Neuronal stem cell (in vitro differentiated cells): ENCODE data around the gene CCT8.

ENCODE experiments used
- DNase-seq: peaks from one replicate; pipeline ENCODE4 v3.0.0-alpha.2; 2013; ENCODE audit warnings: low spot score
- H2AFZ ChIP-seq: one replicate; pipeline ENCODE4 v1.6.1; 2013; ENCODE audit warnings: mild to moderate bottlenecking, low read length, inconsistent platforms
- H2AK5ac ChIP-seq: 2 replicates; pipeline ENCODE4 v1.6.1; 2013; ENCODE audit warnings: low read depth, mild to moderate bottlenecking, inconsistent platforms, low read length, moderate library complexity, mixed read lengths
- H2BK120ac ChIP-seq: 2 replicates; pipeline ENCODE4 v1.6.1; 2013; ENCODE audit warnings: low read depth, mild to moderate bottlenecking, inconsistent platforms, low read length, moderate library complexity, mixed read lengths
- H2BK12ac ChIP-seq: one replicate; pipeline ENCODE4 v1.6.1; 2013; ENCODE audit warnings: low read length, inconsistent platforms
- H2BK15ac ChIP-seq: 2 replicates; pipeline ENCODE4 v1.6.1; 2013; ENCODE audit warnings: mild to moderate bottlenecking, low read length, inconsistent platforms, mixed read lengths
- H2BK5ac ChIP-seq: one replicate; pipeline ENCODE4 v1.6.1; 2013; ENCODE audit warnings: inconsistent platforms, mild to moderate bottlenecking, low read length, moderate library complexity
- H3K14ac ChIP-seq: one replicate; pipeline ENCODE4 v1.6.1; 2013; ENCODE audit warnings: low read length, inconsistent platforms
- H3K18ac ChIP-seq: 2 replicates; pipeline ENCODE4 v1.6.1; 2013; ENCODE audit warnings: low read length, inconsistent platforms
- H3K23ac ChIP-seq: 2 replicates; pipeline ENCODE4 v1.6.1; 2013; ENCODE audit warnings: low read depth, mild to moderate bottlenecking, mixed read lengths, low read length, inconsistent platforms; ENCODE audit not compliant: poor library complexity
- H3K27ac ChIP-seq: replicated peaks from 3 replicates; pipeline ENCODE4 v1.5.1; 2013; ENCODE audit warnings: low read length, inconsistent platforms
- H3K27me3 ChIP-seq, 3 experiments: 2 replicates each; pipeline ENCODE4 v1.6.1; 2013; ENCODE audit warnings: low read length in 3 of 3, mild to moderate bottlenecking in 2 of 3, inconsistent platforms in 1 of 3, low read depth in 1 of 3, mixed read lengths in 1 of 3, moderate library complexity in 1 of 3; ENCODE audit not compliant: control insufficient read depth in 3 of 3, insufficient read depth in 3 of 3
- H3K36me3 ChIP-seq, 2 donors: replicated peaks in 1 of 2; 2 replicates each; pipeline ENCODE4 v1.6.1; 2013; ENCODE audit warnings: low read length in 2 of 2; ENCODE audit not compliant: control insufficient read depth in 2 of 2, insufficient read depth in 2 of 2
- H3K4ac ChIP-seq: 2 replicates; pipeline ENCODE4 v1.6.1; 2013; ENCODE audit warnings: inconsistent platforms, mild to moderate bottlenecking, low read length, moderate library complexity
- H3K4me1 ChIP-seq, 2 donors: 1 replicate in 1 of 2; 2 replicates in 1 of 2; pipeline ENCODE4 v1.6.1; 2013; ENCODE audit warnings: low read length in 2 of 2, low read depth in 1 of 2; ENCODE audit not compliant: control insufficient read depth in 2 of 2, insufficient read depth in 1 of 2
- H3K4me2 ChIP-seq: one replicate; pipeline ENCODE4 v1.6.1; 2013; ENCODE audit warnings: mild to moderate bottlenecking, low read length, inconsistent platforms; ENCODE audit not compliant: insufficient read depth, poor library complexity, severe bottlenecking
- H3K4me3 ChIP-seq, 2 donors: 2 replicates each; pipeline ENCODE4 v1.5.1; 2013; ENCODE audit warnings: low read length in 2 of 2, mild to moderate bottlenecking in 2 of 2, inconsistent platforms in 1 of 2, moderate library complexity in 1 of 2
- H3K79me1 ChIP-seq: one replicate; pipeline ENCODE4 v1.6.1; 2013; ENCODE audit warnings: low read depth, mild to moderate bottlenecking, inconsistent platforms, low read length, moderate library complexity
- H3K9ac ChIP-seq: one replicate; pipeline ENCODE4 v1.6.1; 2013; ENCODE audit warnings: mild to moderate bottlenecking, low read depth, low read length, inconsistent platforms; ENCODE audit not compliant: poor library complexity
- H3K9me3 ChIP-seq, 2 donors: replicated peaks in 1 of 2; 2 replicates each; pipeline versions ENCODE3 to v1.6.1; 2013; ENCODE audit warnings: low read length in 2 of 2, mild to moderate bottlenecking in 2 of 2, inconsistent platforms in 1 of 2, low read depth in 1 of 2, mixed read lengths in 1 of 2, moderate library complexity in 1 of 2; ENCODE audit not compliant: control insufficient read depth in 2 of 2, insufficient read depth in 1 of 2
- H4K8ac ChIP-seq: one replicate; pipeline ENCODE4 v1.6.1; 2013; ENCODE audit warnings: low read depth, mild to moderate bottlenecking, inconsistent platforms, low read length, moderate library complexity
- H4K91ac ChIP-seq: one replicate; pipeline ENCODE4 v1.6.1; 2013; ENCODE audit warnings: low read length, low read depth, mild to moderate bottlenecking, inconsistent platforms; ENCODE audit not compliant: poor library complexity
- WGBS, 2 donors: extraction: QIAGEN DNeasy Blood & Tissue Kit; methylation state at CpG; one replicate each; pipeline ENCODE4 v1.1.7; 2013; ENCODE audit warnings: missing lambda C conversion rate in 2 of 2, mixed read lengths in 1 of 2; ENCODE audit not compliant: insufficient read length in 2 of 2, insufficient replicate concordance in 1 of 2; ENCODE audit errors: extremely low coverage in 2 of 2; 5-methylcytosine and 5-hydroxymethylcytosine counted together

The CCT8 gene

DNA sequence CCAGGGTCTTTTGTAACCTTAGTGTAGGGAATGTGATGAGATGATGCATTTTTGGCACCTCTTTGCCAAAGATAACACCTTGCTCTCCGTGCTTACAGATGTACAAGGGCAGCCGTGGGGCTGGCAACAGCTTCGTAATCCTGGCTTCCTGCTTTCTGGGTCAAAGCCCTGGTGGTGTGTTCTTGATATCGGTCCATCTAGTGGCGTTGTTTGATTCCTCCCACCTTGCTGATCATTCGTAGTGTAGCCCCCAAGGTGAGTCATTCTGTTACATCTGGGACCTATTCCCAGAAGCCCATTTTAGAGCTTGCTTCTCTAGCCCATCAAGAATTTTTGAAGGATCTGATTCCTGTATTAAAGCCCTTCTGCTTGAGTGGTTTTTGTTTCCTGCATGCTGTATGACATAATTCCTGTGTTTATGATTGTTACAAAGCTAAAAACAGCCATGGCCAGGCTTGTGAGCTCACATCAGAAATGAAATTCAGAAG is 7.0 kb upstream of the CCT8 start:
- H4K91ac ChIP-seq = no peak overlapping the region
- no peak overlapping the region for H3K4me3 ChIP-seq
- no peak overlapping the region for H2BK15ac ChIP-seq
- no peak overlapping the region for H2AFZ ChIP-seq
- H3K9ac ChIP-seq = no peak overlapping the region
- H3K4ac ChIP-seq = no peak overlapping the region
- H3K14ac ChIP-seq = no peak overlapping the region
- H3K23ac ChIP-seq = no peak overlapping the region
- no peak overlapping the region for H2BK5ac ChIP-seq
- no peak overlapping the region for H3K4me2 ChIP-seq
- H4K8ac ChIP-seq = no peak overlapping the region
- H3K18ac ChIP-seq = no peak overlapping the region
- H3K79me1 ChIP-seq = no peaks in the 10 kb centered on the region
- H3K9me3 ChIP-seq = no peaks in the 10 kb centered on the region
- H2BK120ac ChIP-seq = no peak overlapping the region
- WGBS, 2 donors = no CpG with 5 or more reads among the region's 6 CpGs
- no peak for DNase-seq
- H3K36me3 ChIP-seq = no peaks in the 10 kb centered on the region
- H2AK5ac ChIP-seq = no peak overlapping the region
- H3K27ac ChIP-seq = no peak overlapping the region
- peaks cover 2 to 10% of the 10 kb centered on the region in 2 donors for H3K4me1 ChIP-seq
- H3K27me3 ChIP-seq = no peaks in the 10 kb centered on the region
- no peak overlapping the region for H2BK12ac ChIP-seq

- Histone ChIP-seq H4K8ac (no peak overlapping the region), H3K27ac (no peak overlapping the region), H2BK5ac (no peak overlapping the region), H3K18ac (no peak overlapping the region), H3K9me3 (no peaks in the 10 kb centered on the region), H3K4ac (no peak overlapping the region), H3K14ac (no peak overlapping the region), H2BK12ac (no peak overlapping the region), H2BK15ac (no peak overlapping the region), H2AFZ (peak overlapping the region; percentile 71), H3K23ac (no peak overlapping the region), H3K4me1 (peaks cover 2 to 10% of the 10 kb centered on the region in 2 donors), H3K36me3 (no peaks in the 10 kb centered on the region), H3K4me3 (no peak overlapping the region), H2BK120ac (no peak overlapping the region), H3K27me3 (no peaks in the 10 kb centered on the region), H2AK5ac (no peak overlapping the region), H3K79me1 (no peaks in the 10 kb centered on the region), H3K9ac (no peak overlapping the region), H4K91ac (no peak overlapping the region), H3K4me2 (no peak overlapping the region)
- DNase-seq = no peak
- no CpG with 5 or more reads among the region's 8 CpGs for WGBS, 2 donors
Measured at GRCh38 chr21:29078869-29079767, 5.7 kb upstream of the CCT8 start.

GRCh38 chr21:29077651-29078090 is 4.2 kb upstream of the CCT8 start:
- Histone ChIP-seq H3K27ac (no peak overlapping the region), H3K27me3 (no peaks in the 10 kb centered on the region), H2BK120ac (no peak overlapping the region), H3K4me1 (peaks cover 2 to 10% of the 10 kb centered on the region in 2 donors), H3K23ac (no peak overlapping the region), H3K79me1 (peaks cover 3% of the 10 kb centered on the region), H3K4ac (no peak overlapping the region), H3K18ac (no peak overlapping the region), H3K4me2 (no peak overlapping the region), H3K9me3 (no peaks in the 10 kb centered on the region), H2AFZ (peak overlapping the region; percentile 10), H4K91ac (no peak overlapping the region), H3K9ac (no peak overlapping the region), H2BK5ac (no peak overlapping the region), H3K4me3 (no peak overlapping the region), H4K8ac (no peak overlapping the region), H2AK5ac (no peak overlapping the region), H3K14ac (no peak overlapping the region), H3K36me3 (no peaks in the 10 kb centered on the region), H2BK15ac (no peak overlapping the region), H2BK12ac (no peak overlapping the region)
- no CpG with 5 or more reads among the region's 6 CpGs for WGBS, 2 donors
- DNase-seq = no peak
